ENCODE data around the gene NLK. TPM values are rescaled to one million over a fixed set of nuclear protein-coding genes. Genes with fewer than 3 reads are reported as not detected.

Gene NLK
- total and polyA plus RNA-seq, 2 of the 4 experiments (the other 2 are of a cell fraction): 15.3 to 23.3 TPM

DNA sequence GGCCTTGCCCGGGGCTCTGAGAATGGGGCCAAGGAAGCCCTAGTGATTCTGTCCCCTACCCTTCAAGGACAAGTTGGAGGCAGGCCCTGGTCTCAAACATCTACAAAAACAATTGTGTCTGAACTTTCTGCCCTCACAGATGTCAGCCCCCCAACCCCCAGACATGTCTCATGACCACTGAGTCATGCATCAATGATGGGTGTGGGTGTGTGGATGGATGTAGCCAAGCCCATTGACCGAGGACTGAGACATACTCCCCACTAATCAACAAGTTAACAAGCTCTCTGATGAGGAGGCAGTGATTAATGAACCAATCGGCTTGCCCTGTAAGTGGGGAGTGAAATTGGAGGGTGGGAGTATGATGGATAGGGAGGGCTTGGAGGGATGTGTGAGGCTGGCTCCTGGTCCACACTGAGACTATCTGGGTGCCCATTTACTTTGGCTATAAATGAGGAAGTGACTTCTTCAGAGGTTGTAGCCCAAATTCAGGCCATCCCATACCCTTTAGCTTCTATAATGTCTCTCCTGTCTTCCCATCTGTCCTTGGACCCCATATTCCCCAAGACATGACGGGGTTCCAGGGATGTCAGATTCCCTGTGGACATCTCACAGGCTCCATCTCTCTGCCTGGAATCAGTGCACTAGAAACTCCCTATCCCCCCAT lies 179.4 kb downstream of the NLK start:
- Histone ChIP-seq H3K79me1 (ENCODE audit: low read depth in 1 of 2, low read length in 2 of 2) (no peaks in the 10 kb centered on the region), H2BK15ac (ENCODE audit: low read depth, low read length) (no peak overlapping the region), H2BK20ac (ENCODE audit: low read depth, low read length) (no peak overlapping the region), H3K4me1 (ENCODE audit: control insufficient read depth, insufficient read depth, low read length) (no peaks in the 10 kb centered on the region), H4K5ac (ENCODE audit: low read depth, low read length) (no peak overlapping the region), H4K91ac (ENCODE audit: insufficient read depth, low read depth, low read length) (no peak overlapping the region), H4K8ac (ENCODE audit: low read depth in 2 of 2, low read length in 2 of 2) (no peak overlapping the region), H3K9ac (ENCODE audit: low read depth, low read length) (no peak overlapping the region), H3K4me3 (ENCODE audit: insufficient read depth, low read depth, low read length) (no peak overlapping the region), H3K14ac (replicated peaks; ENCODE audit: low read depth, low read length) (no peak overlapping the region), H3K9me3 (ENCODE audit: control insufficient read depth, insufficient read depth, low read length) (no peaks in the 10 kb centered on the region), H3K27ac (ENCODE audit: insufficient read depth, low read length) (no peak overlapping the region), H2AK5ac (ENCODE audit: low read depth, low read length) (no peak overlapping the region), H2BK120ac (ENCODE audit: low read depth, low read length) (no peak overlapping the region), H2AFZ (replicated peaks; ENCODE audit: low read length, poor library complexity) (peak overlapping the region; percentile 63), H3K36me3 (ENCODE audit: control insufficient read depth, insufficient read depth, low read length) (no peaks in the 10 kb centered on the region), H3K27me3 (ENCODE audit: control insufficient read depth, insufficient read depth, low read length) (peaks cover 5% of the 10 kb centered on the region; the same call in 1 of the 2 replicates), H3K9me1 (ENCODE audit: insufficient read depth, low read length) (peaks cover under 1% of the 10 kb centered on the region; the same call in 1 of the 2 replicates), H3K18ac (ENCODE audit: low read depth, low read length) (no peak overlapping the region), H2AK9ac (replicated peaks; ENCODE audit: low read depth, low read length, poor library complexity) (peak overlapping the region; percentile 65), H3K4ac (ENCODE audit: low read depth, low read length) (no peak overlapping the region), H4K20me1 (ENCODE audit: insufficient read depth, low read length) (no peaks in the 10 kb centered on the region), H3K4me2 (ENCODE audit: low read depth, low read length) (no peak overlapping the region), H2BK5ac (ENCODE audit: low read depth, low read length, poor library complexity, severe bottlenecking) (no peak overlapping the region), H3K23ac (ENCODE audit: low read depth, low read length) (0 out of 2 replicates have a peak overlapping the region, but pooled peaks have one; percentile 20), H3K56ac (ENCODE audit: extremely low read depth, insufficient read depth, low read length) (no peak overlapping the region)
- TF ChIP-seq SMC3 (IDR thresholded peaks at IDR 0.05; ENCODE audit: low read depth, low read length) (no peak), MAZ (IDR thresholded peaks at IDR 0.05; ENCODE audit: borderline replicate concordance, low read depth, low read length) (no peak), NFE2L2 (IDR thresholded peaks at IDR 0.05; ENCODE audit: low read depth, low read length) (no peak), RCOR1 (IDR thresholded peaks at IDR 0.05; ENCODE audit: insufficient replicate concordance, low read length) (no peak), MXI1 (IDR thresholded peaks at IDR 0.05; ENCODE audit: borderline replicate concordance, low read depth, low read length) (no peak), RFX5 (IDR thresholded peaks at IDR 0.05; ENCODE audit: low read depth, low read length) (no peak)
- TF ChIP-seq, protein P1, sequence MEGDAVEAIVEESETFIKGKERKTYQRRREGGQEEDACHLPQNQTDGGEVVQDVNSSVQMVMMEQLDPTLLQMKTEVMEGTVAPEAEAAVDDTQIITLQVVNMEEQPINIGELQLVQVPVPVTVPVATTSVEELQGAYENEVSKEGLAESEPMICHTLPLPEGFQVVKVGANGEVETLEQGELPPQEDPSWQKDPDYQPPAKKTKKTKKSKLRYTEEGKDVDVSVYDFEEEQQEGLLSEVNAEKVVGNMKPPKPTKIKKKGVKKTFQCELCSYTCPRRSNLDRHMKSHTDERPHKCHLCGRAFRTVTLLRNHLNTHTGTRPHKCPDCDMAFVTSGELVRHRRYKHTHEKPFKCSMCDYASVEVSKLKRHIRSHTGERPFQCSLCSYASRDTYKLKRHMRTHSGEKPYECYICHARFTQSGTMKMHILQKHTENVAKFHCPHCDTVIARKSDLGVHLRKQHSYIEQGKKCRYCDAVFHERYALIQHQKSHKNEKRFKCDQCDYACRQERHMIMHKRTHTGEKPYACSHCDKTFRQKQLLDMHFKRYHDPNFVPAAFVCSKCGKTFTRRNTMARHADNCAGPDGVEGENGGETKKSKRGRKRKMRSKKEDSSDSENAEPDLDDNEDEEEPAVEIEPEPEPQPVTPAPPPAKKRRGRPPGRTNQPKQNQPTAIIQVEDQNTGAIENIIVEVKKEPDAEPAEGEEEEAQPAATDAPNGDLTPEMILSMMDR (conservative IDR thresholded peaks at IDR 0.05; ENCODE audit: low read depth, low read length): no peak
- 50% methylated on average over 1 of the region's 4 CpGs; no CpG with 5 or more reads in 1 of the 2 experiments for WGBS, 2 experiments (ENCODE audit: extremely low coverage in 2 of 2, insufficient read length in 1 of 2)
- dilution Hi-C loops (cut with HindIII; ENCODE audit: low sequenced_read_pairs, unreplicated experiment) (no loop called here), intact Hi-C loops (cut with micrococcal nuclease) (no loop called here), in situ Hi-C loops (cut with MboI; ENCODE audit: low sequenced_read_pairs) (no loop called here)
- DNase-seq (peak; percentile 31), ATAC-seq (ENCODE audit: low read depth) (no peak; the same call in 1 of the 2 replicates)
- BruUV-seq (replicated peaks): no TSS peak
- ChIA-PET CTCF (interaction anchor here (0.7 kb wide), 1 partner anchor 11 kb away, joined by 4 read pairs; no protein-coding TSS in a partner anchor), POLR2A (ENCODE audit: unreplicated experiment) (no interaction called here)

Data from IMR-90 (cell line).